Transverse colon (tissue), 4 donors: ENCODE data around the gene OLFML2B.

ENCODE experiments used
- EP300 ChIP-seq: sonication (generic); formaldehyde crosslinking; IDR thresholded peaks from one replicate; pipeline ENCODE4 v1.6.1; 2017; ENCODE audit warnings: antibody characterized with exemption, low read depth
- POLR2A ChIP-seq: fragments of 450-650 bp; IDR thresholded peaks from one replicate; pipeline ENCODE4 v1.6.1; 2016; ENCODE audit warnings: antibody characterized with exemption, mild to moderate bottlenecking, moderate library complexity
- POLR2AphosphoS5 ChIP-seq, 3 donors: sonication (generic); formaldehyde crosslinking; IDR thresholded peaks; one replicate each; pipeline ENCODE4 v1.6.1; 2016; ENCODE audit warnings: antibody characterized with exemption in 3 of 3
- TF ChIP-seq, protein P1 (sequence below), 5 experiments: fragments of 200-600 bp in 3 of 5; fragments of 450-650 bp in 2 of 5; sonication (generic) in 3 of 5; IDR thresholded peaks; 1 replicate in 2 of 5; 2 replicates in 3 of 5; pipeline ENCODE4 v1.5.1; 2016 to 2017; ENCODE audit warnings: antibody characterized with exemption in 5 of 5, inconsistent platforms in 3 of 5, mild to moderate bottlenecking in 2 of 5, moderate library complexity in 1 of 5

DNA sequence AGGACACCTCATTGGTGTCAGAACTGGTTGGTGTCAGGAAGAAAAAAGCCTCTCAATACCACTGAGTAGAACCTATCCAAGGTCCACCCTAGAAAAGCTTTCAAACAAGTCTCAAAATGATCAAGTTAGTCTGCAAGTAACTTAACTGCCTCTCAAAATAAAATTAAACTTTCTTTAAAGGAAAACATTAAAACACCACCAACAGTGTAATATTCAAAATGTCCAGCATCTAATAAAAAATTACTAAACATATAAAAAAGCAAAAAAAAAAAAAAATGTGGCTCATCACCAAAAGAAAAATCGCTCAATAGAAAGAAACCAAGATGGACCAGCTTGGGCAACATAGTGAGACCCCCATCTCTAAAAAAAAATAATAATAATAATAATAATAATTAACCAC, 18.7 kb upstream of the OLFML2B start:
- TF ChIP-seq POLR2AphosphoS5 (IDR thresholded peaks at IDR 0.05) (no peak), POLR2A (no peak), EP300 (no peak)
- TF ChIP-seq, protein P1, sequence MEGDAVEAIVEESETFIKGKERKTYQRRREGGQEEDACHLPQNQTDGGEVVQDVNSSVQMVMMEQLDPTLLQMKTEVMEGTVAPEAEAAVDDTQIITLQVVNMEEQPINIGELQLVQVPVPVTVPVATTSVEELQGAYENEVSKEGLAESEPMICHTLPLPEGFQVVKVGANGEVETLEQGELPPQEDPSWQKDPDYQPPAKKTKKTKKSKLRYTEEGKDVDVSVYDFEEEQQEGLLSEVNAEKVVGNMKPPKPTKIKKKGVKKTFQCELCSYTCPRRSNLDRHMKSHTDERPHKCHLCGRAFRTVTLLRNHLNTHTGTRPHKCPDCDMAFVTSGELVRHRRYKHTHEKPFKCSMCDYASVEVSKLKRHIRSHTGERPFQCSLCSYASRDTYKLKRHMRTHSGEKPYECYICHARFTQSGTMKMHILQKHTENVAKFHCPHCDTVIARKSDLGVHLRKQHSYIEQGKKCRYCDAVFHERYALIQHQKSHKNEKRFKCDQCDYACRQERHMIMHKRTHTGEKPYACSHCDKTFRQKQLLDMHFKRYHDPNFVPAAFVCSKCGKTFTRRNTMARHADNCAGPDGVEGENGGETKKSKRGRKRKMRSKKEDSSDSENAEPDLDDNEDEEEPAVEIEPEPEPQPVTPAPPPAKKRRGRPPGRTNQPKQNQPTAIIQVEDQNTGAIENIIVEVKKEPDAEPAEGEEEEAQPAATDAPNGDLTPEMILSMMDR (IDR thresholded peaks at IDR 0.05): no peak
